Activated CD4-positive, CD25-positive, alpha-beta regulatory T cell treated with anti-CD3 and anti-CD28 coated beads, Interleukin-2, amount 50 U/mL, for 72 hours (primary cell): ENCODE measurements around the gene FAM236B.
"Not testable (repeated sequence)": the region's sequence is repeated elsewhere in the genome, so short reads cannot be mapped to it uniquely, and the experiment has no call there.

ENCODE experiments used
- DNase-seq: peaks from one replicate; pipeline ENCODE4 v3.0.0; 2021

The FAM236B gene

DNA sequence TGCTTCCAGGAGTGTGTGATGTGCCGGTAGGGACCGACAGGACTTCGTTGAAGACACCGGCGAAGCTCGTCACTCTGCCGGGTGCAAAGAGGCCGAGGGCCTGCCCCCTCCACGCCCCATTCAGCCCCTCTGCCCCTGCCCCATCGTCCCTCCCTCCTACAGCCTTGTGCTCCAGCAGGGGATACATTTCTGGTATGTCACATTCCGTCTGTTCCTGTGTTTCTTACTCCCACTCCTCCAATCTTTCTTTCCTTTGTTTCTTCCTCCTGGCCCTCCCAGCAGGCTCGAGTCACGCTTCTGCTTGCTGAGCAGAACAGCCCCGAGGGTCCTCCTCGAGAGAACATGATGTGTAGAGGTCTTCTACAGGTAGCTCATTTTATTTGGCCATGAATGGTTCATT is at the start of gene FAM236B:
Gene FAM236B, minus strand, starts transcription at position 101 of the 400 bp plus-strand sequence. Its CDS starts 100 bp downstream, at position 1.
- not testable (repeated sequence) for DNase-seq

DNA sequence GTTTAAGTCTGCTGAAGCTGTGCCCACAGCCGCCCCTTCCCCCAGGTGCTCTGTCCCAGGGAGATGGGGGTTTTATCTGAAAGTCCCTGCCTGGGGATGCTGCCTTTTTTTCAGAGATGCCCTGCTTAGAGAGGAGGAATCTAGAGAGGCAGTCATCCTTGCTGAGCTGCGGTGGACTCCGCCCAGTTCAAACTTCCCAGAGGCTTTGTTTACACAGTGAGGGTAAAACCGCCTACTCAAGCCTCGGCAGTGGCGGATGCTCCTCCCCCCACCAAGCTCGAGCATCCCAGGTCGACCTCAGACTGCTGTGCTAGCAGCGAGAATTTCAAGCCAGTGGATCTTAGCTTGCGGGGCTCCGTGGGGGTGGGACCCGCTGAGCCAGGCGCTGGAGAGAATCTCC is 48.2 kb upstream of the FAM236B start:
- DNase-seq: not testable (repeated sequence)

DNA sequence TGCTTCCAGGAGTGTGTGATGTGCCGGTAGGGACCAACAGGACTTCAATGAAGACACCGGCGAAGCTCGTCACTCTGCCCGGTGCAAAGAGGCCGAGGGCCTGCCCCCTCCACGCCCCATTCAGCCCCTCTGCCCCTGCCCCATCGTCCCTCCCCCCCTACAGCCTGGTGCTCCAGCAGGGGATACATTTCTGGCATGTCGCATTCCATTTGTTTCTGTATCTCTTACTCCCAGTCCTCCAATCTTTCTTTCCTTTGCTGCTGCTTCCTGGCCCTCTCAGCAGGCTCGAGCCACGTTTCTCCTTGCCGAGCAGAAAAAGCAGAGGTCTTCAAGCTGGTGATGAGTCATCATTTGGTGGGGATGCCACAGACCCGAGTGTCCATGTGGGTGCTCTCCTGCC is 25.6 kb upstream of the FAM236B start, which contains the start of gene FAM236D:
Gene FAM236D, minus strand, starts transcription at position 101 of the 400 bp plus-strand sequence. Its CDS starts 100 bp downstream, at position 1.
- not testable (repeated sequence) for DNase-seq

DNA sequence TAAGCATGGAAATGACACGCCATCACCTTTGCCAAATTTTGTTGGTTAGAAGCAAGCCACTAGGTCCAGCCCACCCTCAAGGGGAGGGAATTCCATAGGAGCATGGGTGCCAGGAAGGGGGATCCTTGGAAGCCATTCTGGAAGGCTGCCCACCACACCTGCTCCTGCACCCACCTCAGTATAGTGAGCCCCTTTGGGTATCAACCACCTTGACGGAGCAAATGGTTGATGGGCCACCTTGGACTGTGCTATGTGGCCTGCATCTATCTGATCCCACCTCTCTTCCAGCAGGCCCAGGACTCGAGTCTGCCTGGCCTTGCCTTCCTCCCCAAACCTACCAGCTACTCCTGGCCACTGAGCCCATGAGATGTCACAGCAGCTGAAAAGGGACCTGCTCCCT is 7.9 kb upstream of the FAM236B start:
- DNase-seq: not testable (repeated sequence)

DNA sequence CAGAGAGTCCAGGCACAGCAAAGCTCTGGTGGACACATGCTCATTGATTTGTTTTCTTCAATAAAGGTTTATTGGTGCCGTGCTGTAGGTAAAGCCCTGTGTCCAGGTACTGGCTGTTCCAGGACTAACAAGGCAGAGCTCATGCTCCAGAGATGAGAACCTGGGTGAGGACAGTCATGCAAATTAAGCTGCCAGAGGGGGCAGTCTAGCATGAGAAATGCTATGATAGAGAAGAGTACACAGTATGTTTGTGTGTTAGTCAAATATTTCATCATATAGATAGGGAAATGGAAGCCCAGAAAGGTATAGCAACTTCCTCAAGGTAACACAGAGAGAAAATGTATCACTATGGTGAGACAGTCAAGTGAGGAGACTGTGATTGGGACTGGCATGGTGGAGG is 5.7 kb upstream of the FAM236B start:
- not testable (repeated sequence) for DNase-seq

DNA sequence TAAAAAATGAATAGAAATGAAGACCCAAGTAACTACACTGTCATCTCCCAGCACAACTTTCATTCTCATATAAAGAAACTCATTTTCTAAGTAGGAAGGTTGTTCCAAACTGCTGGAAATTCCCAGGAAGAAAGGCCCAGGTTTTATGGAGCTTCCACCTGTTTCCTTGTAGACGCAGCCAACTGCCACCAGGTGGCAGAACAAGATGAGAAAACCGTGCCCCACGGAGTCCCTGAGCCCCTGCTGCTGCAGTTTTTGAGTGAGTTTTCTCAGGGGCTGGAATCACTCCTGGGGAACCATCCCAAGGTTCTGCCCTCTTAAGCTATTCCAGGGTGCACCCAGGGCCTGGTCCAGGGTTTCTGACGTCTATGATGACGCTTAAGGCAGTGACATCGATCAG is 1.5 kb upstream of the FAM236B start:
- not testable (repeated sequence) for DNase-seq

DNA sequence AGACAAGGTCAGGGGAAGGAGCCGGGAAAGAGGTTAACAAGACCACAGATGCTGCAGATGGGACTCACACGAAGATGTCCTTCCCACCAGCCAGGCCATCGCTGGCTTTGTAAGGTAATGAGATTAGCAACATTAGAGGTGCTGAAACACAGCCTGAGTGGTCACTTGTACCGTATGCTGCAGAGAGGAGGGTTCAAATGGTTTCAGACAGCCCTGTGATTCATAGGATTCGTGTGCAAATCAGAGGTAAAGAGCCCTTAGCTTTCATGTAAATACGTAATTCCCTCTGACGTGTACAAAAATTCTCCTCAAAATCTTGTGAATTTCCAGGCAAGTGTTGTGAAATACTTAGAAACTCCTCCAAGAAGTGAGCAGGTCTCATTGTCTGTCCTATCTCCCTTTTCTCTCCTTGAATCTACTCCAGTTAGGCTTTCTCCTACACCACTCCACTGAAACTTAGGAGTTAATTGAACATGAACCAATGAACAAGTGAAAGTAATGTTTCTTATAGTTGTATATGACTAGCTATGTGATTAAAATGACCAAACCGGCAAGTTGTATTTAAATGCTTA is 991 bp upstream of the FAM236B start:
- not testable (repeated sequence) for DNase-seq

DNA sequence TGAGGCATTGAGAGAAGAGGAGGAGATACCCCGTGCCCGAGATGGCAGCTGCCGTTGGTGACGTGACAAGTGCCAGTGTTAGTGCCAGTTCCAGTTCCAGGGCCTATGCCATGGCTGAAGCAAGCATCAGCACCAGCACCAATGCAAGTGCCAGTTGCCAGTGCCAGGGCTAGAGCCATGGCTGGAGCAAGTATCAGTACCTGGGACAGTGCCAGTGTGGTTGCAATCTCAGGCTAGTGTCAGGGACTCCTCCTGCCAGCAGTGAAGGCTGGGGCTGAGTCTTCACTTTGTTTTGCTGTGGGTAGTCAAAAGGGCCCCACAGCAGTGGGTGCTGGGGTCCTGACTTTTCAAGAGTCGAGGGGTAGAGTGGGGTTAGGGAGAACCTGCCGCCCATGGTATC is 4.3 kb downstream of the FAM236B start:
- not testable (repeated sequence) for DNase-seq

DNA sequence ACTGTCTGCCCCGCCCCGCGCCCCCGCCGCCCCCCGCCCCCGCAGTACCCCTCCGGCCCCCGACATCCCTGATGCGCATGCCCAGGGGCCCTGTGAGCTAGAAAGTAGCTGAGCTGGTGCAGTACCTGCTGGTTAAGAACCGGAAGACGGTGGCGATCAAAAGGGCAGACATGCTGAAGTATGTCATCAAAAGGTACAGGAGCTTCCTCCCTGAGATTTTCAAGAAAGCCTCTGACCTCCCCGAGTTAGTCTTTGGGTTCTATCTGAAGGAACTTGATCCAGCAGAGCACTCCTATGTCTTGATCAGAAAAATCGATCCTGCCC is 5.0 kb downstream of the FAM236B start:
- not testable (repeated sequence) for DNase-seq

DNA sequence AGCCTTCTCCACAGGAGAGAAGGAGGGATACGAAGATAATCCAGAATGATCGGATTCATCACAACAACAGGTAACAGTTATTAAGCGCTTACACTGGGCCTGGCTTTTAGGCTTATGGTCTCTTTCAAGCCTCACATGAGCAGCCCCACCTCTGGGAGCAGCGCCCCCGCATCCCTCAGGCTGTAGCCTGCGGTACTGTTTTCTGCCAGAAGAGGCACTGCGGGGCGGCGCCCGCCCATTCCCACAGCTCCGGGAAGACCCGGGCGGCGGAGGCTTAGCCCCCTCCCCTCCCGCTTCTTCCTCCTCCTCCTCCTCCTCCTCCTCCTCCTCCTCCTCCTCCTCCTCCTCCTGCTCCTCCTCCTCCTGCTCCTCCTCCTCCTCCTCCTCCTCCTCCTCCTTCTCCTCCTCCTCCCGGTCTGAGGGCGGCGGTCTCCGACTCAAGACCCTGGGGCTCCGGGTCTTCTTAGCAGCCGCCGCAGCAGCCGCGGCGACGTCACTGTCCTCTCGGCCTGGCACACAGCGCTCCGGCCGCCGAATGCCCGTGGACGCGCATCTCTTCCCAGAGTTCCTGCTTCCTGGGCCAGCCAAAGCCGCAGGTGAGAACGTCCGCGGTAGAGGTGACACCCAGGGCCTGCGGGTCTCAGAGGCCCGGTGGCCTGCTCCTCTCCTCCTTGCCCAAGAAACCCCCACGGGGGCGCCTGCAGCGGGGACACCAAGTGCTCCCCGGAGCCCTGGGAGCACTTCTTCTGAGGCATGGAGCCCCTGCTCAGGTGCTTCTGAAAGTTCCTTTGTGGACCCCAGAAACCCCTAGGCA is 5.6 kb downstream of the FAM236B start, which contains the start of gene DMRTC1B:
Gene DMRTC1B, plus strand, starts transcription at position 238 of the 814 bp plus-strand sequence. CDS start 68,246 bp downstream, outside the sequence.
- not testable (repeated sequence) for DNase-seq

DNA sequence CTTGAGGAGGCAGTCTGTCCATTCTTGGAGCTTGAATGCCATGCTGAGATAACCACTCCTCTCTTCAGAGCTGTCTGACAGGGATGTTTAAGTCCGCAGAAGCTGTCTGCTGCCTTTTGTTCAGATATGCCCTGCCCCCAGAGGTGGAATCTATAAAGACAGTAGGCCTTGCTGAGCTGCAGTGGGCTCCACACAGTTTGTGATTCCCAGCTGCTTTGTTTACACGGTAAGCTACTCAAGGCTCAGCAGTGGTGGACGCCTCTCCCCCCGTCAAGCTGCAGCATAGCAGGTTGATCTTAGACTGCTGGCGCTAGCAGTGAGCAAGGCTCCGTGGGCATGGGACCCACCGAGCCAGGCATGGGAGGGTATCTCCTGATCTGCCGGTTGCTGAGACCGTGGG is 22.0 kb downstream of the FAM236B start:
- DNase-seq: not testable (repeated sequence)

DNA sequence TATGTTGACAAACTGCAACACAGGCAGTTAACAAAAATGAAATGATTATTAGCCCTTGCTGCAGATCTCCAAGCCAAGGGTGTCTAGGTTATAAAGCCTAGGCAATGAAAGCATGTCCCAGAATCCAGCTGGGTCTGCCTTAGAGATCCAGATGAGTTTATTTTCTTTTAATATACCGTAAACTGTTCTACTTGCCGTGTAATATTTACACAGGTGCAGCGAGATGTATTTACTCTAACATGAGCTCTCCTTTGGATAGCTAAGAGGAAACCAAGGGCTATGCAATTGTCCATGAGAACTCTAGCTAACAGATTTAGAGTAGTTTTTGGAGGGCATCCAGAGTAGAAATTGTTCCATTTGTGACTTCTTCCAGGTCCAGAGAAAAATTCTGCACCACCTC is 33.9 kb downstream of the FAM236B start:
- DNase-seq: not testable (repeated sequence)

DNA sequence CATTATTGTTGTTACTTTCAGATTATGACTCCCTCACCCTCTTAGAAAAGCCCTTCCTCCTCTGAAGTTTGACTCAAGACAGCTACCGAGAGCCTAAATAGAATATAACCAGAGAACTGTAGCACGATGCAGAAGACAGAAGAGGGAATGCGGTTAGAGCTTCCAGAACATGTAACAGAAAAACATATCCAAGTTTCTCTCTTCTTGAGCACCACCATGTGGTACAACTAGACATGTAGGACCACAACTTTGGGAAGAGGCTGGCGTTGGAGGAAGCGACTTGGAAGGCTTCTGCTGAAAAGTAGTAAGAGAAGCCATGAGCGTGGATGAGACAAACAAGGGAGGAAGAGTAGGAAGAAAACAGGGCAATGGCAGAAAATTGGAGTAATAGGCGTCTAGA is 36.9 kb downstream of the FAM236B start:
- DNase-seq: not testable (repeated sequence)

DNA sequence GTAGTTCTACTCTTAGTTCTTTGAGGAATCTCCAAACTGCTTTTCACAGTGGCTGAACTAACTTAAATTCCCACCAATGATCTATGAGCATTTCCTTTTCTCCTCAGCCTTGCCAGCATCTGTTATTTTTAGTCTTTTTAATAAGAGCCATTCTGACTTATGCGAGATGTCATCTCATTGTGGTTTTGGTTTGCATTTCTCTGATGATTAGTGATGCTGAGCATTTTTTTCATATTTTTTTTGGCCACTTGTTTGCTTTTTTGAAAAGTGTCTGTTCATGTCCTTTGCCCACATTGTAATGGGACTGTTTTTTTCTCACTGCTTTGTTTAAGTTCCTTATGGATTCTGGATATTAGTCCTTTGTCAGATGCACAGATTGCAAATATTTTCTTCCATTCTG is 46.9 kb downstream of the FAM236B start:
- no peak for DNase-seq

DNA sequence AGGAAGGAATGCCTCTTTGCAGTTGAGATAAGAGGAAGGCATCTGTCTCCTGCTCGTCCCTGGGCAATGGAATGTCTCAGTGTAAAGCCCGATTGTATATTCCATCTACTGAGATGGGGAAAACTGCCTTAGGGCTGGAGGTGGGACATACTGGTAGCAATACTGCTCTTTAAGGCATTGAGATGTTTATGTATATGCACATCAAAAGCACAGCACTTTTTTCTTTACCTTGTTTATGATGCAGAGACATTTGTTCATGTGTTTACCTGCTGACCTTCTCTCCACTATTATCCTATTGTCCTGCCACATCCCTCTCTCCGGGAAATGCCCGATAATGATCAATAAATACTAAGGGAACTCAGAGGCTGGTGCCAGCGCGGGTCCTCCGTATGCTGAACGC is 48.8 kb downstream of the FAM236B start:
- DNase-seq: not testable (repeated sequence)
